GM04504 (cell line): ENCODE results near the gene KIF15.
A peak's percentile ranks its signal among the peaks of the same experiment; 100 is the strongest.

Experiments
- DNase-seq: peaks from one replicate; pipeline ENCODE4 v3.0.0-alpha.2; 2012; ENCODE audit warnings: low read depth

The KIF15 gene

GRCh38 chr3:44877333-44877732 is 115.7 kb downstream of the KIF15 start:
- no peak for DNase-seq

DNA sequence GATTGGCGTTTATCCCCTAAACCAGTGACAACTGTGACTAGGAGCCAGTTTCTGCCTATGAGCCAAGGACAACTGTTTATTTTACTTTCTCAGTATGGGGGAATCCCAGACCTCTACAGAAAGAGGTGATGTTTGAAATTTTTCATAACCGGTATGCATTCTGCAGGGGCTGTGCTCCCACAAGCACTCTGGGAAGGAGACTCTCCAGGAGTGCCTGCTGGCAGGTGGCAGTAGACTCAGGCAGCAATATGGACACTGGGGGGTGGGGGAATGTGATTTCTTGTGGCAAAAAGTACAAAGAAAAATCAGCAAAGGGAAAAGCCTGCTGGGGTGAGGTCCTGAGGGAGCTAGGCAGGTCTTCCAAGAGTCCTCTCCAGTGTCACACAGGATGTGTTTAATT is 118.7 kb downstream of the KIF15 start:
- no peak for DNase-seq

DNA sequence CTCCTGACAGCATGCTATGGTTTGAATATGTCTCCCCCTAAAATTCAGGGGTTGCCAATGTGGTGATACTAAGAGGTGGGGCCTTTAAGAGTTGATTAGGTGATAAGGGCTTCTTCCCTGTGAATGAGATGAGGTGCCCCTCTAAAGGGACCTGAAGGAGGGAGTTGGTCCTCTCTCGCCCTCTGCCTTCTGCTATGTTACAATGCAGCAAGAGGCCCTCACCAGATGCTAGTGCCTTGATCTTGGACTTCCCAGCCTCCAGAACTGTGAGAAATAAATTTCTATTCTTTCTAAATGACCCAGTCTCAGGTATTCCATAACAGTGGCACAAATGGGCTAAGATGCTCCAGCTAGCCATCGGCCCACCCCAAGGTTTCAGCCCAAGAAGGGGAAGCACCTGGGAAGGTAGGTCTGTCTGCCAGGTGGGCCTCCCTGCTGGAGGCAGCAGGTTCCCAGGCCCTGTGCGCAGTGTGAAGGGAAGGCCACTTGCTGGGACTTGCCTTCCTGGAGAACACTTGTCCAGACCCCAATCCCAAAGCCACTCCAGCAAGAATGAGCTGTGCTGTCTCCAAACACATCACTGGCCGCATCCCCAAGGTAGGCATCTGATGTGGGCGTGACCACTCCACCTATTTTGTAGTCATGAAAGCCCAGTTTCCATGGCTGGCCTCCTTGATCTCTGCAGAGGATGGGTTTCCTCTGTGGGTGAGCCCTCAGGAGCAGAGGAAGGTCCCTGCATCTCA is 121.8 kb downstream of the KIF15 start:
- no peak for DNase-seq

GRCh38 chr3:44883999-44884431 is 122.4 kb downstream of the KIF15 start:
- peak; percentile 90 for DNase-seq

GRCh38 chr3:44885618-44886017 is 124.0 kb downstream of the KIF15 start:
- DNase-seq = peak; percentile 63

GRCh38 chr3:44886561-44886960 is 125.0 kb downstream of the KIF15 start:
- DNase-seq = no peak

DNA sequence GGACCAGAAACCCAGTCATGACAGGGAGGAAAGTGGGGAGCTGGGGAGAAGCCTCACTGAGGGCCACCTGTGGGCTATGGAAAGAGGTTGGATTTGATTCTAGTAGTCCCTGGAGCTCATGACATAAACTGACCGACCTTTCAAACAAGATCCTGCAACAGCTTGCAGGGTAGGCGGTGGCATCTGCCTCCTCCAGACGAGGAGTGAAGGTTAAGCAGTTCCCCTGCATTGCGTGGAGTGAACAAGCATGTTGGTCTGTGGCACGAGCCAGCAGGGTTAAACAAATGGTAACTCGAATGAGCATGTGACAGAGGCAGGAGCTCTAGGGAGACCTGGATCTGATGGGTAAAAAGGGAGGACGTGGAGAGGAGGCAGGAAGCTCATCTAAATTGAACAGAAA is 125.5 kb downstream of the KIF15 start:
- DNase-seq = no peak

DNA sequence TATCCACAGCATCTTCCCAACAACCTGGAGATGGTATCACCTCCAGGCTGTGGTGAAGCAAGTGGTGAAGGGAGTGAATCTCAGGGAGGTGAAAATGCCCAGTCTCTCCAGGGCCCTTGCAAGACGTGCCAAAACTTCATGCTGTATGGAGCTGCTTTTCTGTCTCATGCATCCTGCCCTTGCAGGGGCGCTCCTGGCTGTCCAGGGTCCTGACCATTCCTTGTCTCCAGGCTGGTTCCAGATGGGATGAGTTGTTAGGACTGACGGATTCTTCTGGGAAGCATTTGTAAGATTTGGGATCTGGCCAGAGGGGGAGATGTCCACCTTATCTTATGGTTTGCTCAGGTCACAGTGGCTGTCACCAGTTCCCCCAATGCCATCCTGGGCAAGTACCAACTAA is 128.7 kb downstream of the KIF15 start:
- DNase-seq = no peak

DNA sequence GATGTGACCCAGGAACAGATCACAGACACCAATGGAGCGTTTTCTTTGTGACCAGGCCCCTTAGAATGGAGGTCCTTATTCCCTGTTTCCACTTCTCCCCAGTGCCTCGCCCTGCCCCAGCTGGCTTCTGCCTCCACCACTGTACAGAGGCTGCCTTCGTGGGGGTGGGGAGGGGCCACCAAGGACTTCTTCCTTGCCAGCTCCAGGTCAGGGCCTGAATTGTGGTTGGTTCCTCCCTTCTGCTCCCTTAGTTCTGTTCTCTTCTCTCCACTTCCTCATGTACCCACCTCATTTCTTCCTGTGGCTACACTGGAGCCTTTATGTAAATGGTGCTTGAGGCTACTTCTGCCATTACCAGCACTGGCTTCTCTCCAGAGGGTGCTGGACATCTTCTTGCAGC is 129.3 kb downstream of the KIF15 start:
- no peak for DNase-seq

DNA sequence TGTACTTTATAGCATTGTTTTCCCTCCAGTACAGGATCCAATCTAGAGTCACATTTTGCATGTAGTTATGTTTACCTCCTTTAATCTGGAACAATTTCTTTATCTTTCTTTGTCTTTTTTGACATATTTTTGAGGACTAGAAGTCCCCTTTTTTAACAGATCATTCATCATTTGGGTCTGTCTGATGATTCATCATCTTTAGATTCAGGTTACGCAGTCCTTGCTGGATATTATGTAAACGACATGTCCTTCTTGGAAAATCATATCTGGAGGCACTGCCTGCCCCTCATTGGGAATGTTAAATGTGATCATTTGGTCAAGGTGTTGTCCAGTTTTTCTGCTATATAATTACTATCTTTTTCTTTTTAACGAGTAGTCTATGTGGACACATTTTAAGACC is 131.1 kb downstream of the KIF15 start:
- DNase-seq = no peak

DNA sequence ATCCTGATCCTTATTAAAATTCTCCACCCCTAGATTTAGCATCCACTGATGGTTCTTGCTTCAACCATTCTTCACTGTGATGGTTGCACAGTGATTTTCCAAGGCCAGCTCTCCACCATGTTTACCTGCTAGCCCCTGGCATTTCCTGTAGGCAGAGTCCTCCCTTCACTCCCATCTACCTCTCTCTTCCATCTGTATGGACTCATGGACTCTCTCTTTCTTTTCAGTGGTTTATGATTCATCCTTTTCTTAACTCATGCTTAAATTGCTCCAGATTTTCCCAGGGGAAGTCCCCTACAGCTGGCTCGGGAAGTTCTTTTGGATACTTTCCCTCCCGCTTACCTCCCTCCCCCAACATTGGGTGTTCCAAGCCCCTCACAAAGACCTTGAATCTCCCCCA is 131.5 kb downstream of the KIF15 start:
- DNase-seq = peak; percentile 24

GRCh38 chr3:44894485-44894884 is 132.9 kb downstream of the KIF15 start:
- no peak for DNase-seq

DNA sequence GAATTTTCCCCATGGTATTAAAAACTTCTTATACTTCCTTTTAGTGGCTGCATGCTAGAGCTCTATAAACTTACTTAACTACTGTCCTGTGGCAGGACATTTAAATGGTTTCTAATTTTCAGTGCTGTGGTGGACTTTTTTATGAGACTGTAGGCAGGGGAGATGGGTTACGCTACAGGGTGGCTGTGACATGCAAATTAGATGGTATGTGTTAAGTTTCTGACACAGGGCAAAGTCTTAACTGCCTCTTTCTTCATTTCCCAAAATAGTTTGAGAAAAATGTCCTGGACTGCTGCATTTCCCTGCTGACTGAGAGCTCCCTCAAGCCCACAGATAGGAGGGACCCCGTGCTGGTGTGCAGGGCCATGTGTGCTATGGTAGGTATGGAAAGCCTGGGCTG is 134.8 kb downstream of the KIF15 start:
- DNase-seq = no peak

DNA sequence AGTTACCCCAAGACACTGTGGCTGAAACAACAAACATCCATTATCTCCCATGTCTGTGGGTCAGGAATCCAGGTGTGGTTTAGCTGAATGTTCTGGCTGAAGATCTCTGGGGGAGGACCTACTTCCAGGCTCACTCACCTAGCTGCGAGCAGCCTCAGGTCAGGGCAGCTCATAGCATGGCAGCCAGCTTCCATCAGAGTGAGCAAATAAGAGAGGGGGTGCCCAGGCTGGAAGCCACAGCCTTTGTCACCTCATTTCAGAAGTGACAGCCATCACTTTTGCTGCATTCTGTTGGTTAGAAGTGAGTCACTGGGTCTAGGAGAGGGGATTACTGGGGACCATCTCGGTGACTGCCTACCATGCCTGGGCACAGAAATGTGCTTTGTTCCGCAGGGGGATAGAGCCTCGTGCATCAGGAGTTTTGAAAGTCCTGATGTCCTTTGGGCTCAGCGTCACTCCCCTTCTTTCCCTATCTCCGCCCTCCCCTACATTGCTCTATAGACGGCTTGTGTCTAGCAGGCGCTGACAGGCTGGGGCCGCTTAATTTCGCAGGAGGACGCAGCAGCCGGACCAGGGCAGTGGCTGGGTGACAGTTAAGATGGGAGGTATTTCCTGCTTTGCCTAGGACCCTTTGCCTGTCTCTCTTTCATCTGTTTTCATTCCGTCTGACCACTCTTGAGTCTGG is 138.2 kb downstream of the KIF15 start:
- DNase-seq = no peak

DNA sequence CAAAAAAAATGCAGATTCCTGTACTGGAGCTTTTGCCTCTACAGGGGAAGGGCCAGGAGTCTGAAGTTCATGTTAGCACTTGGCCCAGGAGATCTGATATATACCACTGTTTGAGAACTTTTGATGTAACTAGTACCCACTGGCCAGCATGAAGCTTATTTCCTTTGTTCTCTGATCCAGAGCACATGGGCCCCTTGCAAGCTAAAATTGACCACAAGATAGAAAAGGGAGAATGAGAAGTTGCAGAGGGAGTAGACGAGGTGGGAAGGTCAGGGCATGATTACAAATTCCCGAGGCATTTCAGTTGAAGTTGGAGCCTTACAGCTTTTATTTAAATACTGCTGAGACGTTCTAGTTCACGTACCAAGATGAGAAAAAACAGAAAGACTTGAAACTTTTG is 141.0 kb downstream of the KIF15 start:
- no peak for DNase-seq
